NCI-H82 treated with DMSO at 0.1 percent for 48 hours (cell line): Measurements from ENCODE around the gene PNMA6A.
"Not testable (repeated sequence)": the region's sequence is repeated elsewhere in the genome, so short reads cannot be mapped to it uniquely, and the experiment has no call there.

Experiments used
- DNase-seq: peaks from one replicate; lab custom pipeline; 2025; ENCODE audit not compliant: unreplicated experiment; lab: John Stamatoyannopoulos, UW

PNMA6A gene

DNA sequence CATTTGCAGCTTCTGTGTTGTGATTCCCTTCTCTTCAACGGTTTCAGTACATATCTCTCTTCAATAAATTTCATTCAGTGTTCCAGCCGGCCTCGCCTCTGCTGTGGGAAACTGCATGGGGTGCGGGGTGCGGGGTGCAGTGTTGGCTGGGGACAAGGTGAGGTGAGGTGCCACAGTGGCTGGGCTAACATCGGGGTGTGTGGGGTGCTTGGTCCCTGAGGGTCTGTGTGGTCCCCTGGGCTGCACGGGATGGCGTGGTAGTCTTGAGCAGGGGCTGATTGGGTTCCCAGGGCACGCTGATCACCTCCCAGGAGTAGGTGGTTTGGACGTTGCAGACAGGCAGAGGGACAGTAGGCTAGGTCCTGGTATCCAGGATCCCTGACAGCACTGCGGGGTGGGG is 2.7 kb downstream of the PNMA6A start:
- DNase-seq = no peak

DNA sequence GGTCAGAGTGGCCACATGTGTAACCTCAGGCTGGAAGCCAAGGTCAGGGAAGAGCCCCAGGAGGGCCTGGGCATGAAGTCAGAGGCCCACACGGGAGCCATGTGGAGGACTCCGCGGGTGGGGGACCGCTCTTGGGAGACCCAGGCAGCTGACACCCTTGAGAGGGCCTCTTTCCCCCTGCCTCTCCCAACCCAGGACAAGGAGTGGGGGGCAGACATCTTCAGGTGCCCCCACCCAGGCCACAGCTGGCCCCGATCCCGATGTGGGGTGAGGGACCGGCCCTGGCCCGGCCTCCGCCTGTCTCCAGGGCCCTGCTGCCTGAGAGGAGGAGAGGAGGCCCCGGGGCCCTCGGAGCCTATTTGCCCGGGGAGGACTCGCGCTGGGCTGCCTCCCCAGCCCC is 3.1 kb downstream of the PNMA6A start:
- no peak for DNase-seq

DNA sequence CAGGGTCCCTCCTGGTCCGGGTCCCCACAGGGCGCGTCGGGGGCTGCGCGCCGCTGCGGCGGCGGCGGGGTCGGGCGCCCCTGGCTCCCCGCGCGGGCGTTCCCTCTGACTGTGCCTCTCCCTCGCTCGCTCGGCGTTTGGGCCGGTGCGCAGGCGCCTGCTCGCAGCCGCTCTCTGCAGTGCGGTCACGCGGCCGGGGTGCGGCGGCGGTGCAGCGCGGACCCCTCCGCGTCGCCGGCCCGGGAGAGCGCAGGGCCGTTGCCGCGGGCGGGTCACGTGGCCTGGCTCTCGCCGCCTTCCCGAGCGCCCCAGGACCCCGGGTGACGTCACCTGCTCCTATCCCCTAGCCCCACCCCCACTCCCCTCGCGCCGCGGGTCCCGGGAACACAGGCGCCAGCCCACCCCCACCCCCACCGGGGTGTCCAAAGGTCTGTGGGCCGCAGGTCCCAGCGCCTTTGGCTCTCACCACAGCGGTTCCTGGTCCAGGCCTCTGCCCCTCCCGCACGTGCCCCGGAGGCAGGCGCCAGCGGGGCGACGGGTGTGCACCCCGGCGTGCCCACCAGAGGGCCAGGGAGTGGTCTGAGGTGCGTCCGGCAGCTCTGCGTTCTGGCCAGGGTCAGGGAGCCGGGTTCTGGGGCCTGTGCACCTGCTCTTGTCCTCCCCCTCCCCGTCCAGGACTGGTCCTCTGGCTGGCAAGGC is 5.3 kb downstream of the PNMA6A start:
- DNase-seq = not testable (repeated sequence)

DNA sequence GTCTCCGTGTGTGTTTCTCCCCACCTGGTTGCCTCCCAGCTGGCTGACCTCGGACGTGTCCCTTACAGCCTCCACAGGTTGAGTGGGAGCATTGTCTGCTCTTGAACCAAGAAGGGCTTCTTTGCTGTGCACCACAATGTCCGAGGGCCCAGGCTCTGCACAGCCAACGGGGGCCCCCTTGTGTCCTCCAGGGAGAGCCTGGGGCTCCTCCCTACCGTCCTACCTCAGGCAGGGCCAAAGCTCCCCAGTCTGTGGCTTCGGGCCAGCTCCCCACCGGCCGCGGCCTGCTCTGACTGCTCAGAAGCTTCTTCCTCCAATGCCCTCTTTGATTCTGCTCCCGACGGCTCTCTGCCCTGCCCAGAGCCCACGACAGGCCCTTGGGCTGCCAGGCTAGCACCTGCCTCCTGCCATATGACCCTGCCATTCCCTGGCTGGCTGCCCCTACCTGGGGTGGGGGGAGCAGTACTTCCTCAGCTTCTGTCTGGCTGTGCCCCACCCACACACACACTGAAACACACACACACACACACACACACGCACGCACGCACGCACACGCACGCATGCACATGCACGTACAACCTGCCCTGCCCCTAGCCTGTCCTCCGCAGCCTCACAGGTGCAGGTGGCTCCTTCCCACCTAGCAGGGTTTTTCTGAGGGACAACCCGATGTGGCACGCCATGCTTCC is 11.1 kb downstream of the PNMA6A start:
- DNase-seq = not testable (repeated sequence)

DNA sequence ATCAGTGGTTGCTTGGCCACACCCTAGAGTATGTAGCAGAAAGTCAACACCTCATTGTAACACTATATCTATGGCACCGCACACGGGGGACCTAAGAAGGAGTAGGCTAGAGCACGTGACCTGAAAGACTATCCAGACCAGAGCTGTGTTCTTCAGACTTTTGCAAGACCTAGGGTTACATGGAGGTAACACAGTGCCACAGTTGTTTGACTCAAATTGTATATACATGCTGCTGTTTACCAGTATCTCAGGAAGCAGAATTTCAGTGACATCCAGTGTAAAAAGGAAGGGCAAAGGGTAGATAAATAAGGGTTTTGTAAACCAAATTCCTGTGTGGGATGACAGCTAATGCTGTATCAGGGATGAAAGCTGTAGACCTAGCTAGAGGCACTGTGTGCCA is 30.2 kb downstream of the PNMA6A start:
- no peak for DNase-seq

DNA sequence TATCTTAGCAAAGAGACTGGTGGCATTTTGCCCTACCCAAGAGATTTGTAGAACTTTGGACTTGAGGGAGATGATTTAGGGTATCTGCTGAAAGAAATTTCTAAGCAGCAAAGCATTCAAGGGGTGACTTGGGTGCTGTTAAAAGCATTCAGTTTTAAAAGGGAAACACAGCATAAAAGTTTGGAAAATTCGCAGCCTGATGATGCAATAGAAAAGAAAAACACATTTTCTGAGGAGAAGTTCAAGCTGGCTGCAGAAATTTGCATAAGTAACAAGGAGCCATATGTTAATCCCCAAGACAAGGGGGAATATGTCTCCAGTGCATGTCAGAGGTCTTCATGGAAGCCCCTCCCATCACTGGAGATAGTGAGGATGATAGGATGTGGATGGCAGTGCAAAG is 32.7 kb downstream of the PNMA6A start:
- not testable (repeated sequence) for DNase-seq

DNA sequence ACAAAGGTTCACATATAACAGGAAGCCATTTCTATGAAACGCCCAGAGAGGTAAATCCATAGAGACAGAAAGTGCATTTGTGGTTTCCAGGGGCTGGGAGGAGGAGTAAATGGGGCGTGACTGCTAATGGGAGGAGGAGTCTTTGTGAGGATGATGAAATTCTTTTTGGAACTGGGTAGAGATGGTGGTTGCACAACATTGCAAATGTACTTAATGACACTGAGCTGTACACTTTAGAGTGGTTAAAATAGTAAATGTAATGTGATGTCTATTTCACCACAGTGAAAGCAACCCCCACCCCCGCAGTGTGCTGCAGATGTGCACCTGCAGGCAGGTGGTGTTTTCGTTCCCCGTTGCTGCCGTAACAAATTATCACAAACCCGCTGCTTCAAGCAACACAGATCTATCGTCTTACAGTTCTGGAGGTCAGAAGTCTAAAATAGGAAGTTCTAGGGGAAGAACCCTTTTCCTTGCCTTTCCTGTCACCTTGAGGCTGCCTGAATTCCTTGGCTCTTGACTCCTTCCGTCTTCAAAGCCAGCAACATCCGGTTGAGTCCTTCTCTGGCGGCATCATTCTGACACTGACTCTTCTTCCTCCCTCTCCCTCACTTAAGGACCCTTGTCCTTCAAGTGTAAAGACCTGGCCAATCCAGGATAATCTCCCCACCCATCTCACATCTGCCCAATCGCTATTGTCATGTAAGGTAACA is 34.0 kb downstream of the PNMA6A start:
- DNase-seq = not testable (repeated sequence)

DNA sequence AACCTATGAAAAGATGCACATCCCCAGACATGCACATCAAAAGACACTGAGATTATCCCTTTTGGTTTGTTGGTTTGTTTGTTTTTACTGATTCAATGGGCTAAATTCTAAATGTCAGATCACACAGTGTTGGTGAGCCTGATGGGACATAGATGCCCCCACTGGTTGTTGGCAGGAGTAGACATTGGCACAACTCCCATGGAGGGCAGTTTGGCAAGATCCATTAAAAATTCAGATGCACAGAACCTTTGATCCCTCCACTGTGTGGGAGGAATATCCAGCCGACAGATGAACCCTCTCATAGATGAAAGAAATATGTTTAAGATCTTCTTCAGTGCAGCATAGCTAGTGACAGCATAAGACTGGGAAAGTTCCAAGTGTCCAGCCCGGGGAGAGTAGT is 38.5 kb downstream of the PNMA6A start:
- DNase-seq = not testable (repeated sequence)

DNA sequence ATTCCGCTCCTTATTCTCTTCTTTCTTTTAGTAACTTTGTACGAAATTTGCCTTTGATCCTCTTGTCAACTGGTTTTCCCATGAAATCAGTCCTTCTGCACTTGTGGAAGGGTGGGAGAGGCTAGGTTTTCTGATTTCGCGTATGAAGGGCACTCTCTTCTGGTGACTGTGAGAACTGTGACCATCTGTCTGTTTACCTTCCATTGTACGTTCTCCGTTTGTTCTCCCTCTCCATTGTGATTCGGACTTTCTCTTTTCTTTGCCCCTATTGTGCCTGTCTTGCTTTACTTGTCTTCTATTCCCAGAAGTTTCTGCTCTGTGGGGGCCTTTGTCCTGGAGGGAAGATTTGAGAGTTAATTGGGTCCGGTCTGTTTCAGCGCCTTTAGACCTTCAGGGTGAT is 41.6 kb downstream of the PNMA6A start:
- not testable (repeated sequence) for DNase-seq

DNA sequence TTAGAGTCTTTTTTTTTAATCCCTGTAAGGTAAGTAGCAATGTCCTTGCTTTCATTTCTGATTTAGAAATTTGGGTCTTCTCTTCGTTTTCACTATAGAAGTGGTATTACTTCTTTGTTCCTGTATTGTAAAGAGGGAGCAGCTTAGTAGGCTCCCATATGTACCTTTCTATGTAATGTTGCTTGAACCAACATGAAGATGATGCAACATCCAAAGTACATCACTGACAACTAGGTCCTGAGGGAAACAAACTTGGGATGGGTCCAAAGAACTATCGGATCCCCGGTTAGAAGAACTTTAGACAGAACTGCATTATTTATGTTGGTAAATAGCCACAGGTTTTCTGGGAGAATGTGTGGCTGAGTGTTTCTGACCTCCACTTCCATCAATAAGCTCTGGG is 45.5 kb downstream of the PNMA6A start:
- not testable (repeated sequence) for DNase-seq

DNA sequence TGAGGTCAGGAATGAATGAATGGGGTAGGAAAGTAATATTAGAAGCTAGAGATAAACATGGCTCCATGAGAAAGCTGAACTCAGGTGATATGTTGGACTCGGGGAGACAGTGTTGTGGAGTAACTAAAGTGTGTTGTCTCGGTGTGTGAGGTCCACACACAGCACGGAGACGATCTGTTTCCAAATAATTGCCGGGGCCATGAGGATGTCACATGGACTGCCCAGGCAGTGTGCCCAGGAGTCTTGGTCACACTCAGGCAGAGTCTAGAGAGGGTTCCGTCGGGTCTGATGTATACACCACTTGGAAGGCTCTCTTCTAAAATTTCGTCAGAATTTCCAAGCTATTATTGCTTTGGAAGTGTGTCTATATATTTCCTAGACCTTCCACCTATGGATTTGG is 48.0 kb downstream of the PNMA6A start:
- DNase-seq = not testable (repeated sequence)

DNA sequence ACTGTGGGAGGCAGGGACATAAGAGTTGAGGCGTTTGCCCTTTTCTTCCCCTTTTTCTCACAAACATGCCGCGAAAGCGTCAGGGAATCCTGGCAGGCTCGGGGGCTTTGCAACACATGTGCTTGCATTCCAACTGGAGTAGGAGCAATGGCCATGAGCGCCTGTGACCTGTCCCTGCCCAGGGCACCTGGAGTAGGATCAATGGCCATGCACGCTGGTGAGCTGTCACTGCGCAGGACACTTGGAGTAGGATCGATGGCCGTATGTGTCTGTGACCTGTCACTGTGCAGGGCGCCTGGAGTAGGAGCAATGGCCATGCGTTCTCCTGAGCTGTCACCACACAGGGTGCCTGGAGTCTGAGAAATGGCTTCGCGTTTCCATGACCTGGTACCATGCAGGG is 51.2 kb downstream of the PNMA6A start:
- not testable (repeated sequence) for DNase-seq
